Measurements from ENCODE around the gene WDR76.
"Not testable (repeated sequence)": the region's sequence is repeated elsewhere in the genome, so short reads cannot be mapped to it uniquely, and the experiment has no call there.

WDR76 gene

DNA sequence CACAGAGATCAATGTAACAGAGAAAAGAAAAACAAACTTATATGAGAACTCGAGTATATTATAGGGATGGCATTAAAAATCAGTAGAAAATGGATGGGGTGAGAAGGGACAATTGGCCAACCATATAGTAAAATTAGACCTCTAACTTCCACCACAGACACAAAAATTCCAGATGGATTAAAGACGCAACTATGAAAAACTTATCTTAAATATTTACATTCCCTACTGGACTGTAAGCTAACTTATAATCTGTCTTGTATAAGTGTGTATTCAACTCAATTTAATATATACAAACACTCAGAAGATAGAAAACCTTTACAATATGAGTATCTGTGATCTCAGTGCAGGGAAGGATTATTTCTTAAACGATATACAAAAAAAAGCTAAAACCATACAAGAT lies 5.3 kb upstream of the WDR76 start:
- no peak for DNase-seq (ENCODE audit: low read depth in 1 of 2, low spot score in 1 of 2)

DNA sequence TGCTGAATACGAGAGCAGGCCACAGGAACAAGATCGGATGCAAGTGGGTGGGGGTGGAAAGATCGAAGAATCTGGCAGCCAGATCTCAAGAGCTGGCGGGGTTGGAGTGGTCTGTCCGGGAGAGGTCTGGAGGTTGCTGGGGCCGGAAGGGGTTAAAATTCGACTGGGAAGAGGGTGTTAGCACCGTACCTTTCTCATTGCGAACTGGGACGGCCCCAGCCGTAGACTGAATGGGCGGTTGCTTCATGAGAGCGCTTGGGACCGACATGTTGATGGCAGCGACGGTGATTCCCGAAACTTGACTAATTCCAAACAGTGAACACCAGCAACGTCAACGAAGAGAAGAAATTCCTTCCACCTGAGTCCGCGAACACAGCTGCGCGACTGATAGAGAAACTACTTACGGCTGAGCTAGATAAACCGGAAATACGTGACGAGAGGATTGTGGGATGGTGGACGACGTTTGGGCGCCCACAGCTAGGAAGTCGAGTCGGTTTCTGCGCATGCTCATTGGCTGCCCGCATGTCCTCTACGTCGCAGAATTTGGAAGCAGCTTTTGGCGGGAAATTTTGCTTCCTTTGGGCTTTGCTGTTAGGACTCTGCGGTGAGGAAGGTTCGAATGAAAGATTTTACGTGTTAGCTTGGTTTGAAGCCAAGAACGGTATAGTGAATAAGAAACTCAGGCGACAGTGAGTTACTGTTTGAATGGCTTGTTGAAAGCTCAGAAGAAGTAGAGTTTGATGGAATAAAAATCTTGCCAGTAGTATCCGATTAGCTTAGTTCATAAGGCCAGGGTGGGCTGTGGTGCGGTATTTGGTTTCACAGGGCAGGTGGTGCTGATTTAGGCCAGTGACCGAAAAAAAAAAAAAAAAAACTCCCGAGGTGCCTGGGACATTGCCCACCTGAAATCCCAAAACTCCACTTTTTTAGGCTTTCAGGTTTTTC lies 2.2 kb upstream of the WDR76 start, which contains the start of gene MFAP1:
TSS of gene MFAP1 (minus strand) at position 389 of the 945 bp plus-strand sequence. CDS start at position 268, 121 bp downstream.
- DNase-seq (ENCODE audit: low read depth in 1 of 2, low spot score in 1 of 2), result peak; percentile 75 to 79

DNA sequence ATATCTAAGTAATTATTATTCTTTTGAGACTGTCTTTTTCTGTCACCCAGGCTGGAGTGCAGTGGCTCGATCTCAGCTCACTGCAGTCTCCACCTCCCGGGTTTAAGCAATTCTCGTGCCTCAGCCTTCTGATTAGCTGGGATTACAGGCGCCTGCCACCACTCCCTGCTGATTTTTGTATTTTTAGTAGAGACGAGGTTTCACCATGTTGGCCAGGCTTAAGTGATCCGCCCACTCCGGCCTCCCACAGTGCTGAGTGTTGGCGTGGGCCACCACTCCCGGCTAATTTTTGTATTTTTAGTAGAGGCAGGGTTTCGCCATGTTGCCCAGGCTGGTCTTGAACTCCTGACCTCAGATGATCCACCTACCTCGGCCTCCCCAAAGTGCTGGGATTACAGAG lies 1.5 kb upstream of the WDR76 start:
- not testable (repeated sequence) for DNase-seq (ENCODE audit: low read depth in 1 of 2, low spot score in 1 of 2)

DNA sequence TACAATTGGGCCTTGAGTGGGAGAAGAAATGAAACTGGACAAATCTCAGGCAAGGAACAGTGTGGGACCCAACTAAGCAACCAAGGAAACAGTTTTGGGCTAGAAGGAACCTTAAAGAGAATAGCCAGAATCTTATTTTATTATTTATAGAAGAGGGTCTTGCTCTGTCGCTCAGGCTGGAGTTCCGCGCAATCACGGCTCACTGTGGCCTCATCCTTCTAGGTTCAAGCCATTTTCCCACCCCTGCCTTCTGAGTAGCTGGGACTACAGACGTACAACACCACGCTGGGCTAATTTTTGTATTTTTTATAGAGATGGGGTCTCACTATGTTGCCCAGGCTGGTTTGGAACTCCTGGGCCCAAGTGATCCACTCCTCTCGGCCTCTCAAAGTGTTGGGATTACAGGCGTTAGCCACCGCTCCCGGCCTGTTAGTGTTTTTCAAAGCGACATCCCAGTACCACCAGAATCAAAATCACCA lies 734 bp upstream of the WDR76 start:
- DNase-seq (ENCODE audit: low read depth in 1 of 2, low spot score in 1 of 2), result no peak

DNA sequence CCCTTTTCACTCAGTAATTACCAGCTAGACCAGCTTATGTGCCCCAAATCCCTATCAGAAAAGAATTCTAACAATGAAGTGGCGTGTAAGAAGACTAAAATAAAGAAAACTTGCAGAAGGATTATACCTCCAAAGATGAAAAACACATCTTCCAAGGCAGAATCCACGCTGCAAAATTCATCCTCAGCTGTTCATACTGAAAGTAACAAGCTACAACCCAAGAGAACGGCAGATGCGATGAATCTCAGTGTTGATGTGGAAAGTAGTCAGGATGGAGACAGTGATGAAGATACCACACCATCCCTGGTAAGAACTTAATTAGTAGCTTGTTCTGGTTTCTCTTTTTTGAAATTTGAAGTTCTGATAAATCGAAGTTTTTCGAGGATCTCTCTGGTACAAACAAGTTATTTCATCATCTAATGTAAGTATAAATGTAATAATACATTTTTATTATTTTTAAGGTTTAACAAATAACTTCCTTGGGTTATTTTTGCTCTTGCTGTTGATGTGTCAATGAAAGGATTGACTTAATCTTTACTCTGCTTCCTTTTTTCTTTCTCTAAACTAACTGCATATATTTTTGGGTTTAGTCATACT lies 1.4 kb downstream of the WDR76 start:
- DNase-seq (ENCODE audit: low read depth in 1 of 2, low spot score in 1 of 2), result no peak

DNA sequence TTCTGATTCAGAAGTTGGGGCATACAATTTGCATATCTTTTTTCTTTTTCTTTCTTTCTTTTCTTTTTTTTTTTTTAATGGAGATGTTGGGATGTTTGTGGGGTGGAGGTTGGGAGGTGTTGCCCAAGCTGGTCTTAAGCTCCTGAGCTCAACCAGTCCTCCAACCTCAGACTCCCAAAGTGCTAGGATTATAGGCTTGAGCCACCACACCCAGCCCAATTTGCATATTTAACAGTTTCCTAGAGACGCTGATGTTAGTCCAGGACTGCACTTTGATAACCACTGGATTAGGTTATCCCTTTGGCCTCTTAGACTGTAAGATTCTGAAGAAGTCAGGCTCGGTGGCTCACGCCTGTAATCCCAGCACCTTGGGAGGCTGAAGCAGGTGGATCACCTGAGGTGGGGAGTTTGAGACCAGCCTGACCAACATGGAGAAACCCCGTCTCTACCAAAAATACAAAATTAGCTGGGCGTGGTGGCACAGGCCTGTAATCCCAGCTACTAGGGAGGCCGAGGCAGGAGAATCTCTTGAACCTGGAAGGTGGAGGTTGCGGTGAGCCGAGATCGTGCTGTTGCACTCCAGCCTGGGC lies 3.2 kb downstream of the WDR76 start:
- not testable (repeated sequence) for DNase-seq (ENCODE audit: low read depth in 1 of 2, low spot score in 1 of 2)

DNA sequence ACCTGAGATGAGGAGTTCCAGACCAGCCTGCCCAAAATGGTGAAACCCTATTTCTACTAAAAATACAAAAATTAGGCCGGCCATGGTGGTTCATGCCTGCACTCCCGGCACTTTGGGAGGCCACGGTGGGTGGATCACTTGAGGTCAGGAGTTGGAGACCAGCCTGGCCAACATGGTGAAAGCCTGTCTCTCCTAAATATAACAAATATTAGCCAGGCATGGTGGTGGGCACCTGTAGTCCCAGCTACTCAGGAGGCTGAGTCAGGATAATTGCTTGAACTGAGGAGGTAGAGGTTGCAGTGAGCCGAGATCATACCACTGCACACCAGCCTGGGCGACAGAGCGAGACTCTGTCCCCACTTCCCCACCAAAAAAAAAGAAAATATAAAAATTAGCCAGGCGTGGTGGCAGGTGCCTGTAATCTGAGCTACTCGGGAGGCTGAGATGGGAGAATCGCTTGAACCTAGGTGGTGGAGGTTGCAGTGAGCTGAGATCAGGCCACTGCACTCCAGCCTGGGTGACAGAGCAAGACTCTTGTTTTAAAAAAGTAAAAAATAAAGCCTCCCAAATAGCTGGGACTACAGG lies 4.0 kb downstream of the WDR76 start:
- DNase-seq (ENCODE audit: low read depth in 1 of 2, low spot score in 1 of 2), result not testable (repeated sequence)

DNA sequence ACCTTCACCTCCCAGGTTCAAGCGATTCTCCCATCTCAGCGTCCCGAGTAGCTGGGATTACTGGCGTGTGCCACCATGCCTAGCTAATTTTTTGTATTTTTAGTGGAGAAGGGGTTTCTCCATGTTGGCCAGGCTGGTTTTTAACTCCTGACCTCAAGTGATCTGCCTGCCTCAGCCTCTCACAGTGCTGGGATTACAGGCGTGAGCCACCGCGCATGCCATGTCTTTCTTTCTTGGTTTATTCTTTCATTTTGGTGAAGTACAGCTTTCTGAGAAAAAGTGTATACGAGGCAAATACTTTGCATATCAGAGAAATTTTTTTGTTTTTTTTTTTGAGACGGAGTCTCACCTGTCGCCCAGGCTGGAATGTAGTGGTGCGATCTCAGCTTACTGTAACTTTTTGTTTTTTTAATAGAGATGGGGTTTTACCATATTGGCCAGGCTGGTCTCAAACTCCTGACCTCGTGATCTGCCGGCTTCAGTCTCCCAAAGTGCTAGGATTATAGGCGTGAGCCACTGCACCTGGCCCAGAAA lies 4.8 kb downstream of the WDR76 start:
- DNase-seq (ENCODE audit: low read depth in 1 of 2, low spot score in 1 of 2), result not testable (repeated sequence)

DNA sequence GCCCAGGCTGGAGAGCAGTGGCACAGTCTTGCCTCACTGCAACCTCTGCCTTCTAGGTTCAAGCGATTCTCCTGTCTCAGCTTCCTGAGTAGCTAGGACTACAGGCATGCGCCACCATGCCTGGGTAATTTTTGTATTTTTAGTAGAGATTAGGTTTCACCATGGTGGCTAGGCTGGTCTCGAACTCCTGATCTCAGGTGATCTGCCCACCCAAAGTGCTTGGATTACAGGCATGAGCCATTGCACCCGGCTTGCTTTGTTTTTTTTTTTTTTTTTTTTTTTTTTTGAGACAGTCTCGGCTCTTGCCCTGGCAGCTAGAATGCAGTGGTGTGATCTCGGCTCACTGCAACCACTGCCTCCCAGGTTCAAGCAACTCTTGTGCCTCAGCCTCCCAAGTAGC lies 5.7 kb downstream of the WDR76 start:
- DNase-seq (ENCODE audit: low read depth in 1 of 2, low spot score in 1 of 2), result not testable (repeated sequence)

DNA sequence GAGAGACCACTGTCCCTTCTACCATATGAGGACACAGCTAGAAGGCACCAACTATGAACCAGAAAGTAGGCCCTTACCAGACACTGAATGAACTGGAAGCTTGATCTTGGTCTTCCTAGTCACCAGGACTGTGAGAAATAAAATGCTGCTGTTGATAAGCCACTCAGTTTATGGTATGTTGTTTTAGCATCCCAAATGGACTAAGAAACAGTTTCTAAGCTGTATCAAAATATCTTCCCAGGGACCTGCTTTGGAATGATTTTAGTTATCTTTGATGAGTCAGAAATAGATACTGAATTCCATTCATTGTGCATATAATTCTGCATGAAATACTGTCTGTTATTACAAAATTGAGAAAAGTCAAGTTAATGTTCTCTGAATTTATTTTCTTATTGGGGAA lies 18.6 kb downstream of the WDR76 start:
- DNase-seq (ENCODE audit: low read depth in 1 of 2, low spot score in 1 of 2), result no peak

DNA sequence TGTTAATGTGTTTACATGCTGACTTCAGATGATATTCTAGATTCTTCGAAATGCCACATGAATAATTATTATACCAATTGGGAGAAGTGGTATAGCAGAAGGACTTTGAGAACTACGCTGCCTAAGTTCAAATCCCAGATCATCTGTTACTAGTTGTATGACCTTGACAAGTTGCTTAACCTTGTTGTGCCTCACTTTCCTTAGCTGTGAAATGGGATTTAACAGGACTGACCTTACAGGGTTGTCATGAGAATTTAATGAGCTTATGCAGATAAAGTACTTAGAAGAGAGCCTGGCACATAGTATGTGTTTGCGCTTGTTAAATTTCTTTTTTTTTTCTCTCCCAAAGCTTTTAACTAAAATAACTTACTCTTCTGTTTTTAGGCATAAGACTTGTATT lies 24.4 kb downstream of the WDR76 start:
- DNase-seq (ENCODE audit: low read depth in 1 of 2, low spot score in 1 of 2), result no peak

DNA sequence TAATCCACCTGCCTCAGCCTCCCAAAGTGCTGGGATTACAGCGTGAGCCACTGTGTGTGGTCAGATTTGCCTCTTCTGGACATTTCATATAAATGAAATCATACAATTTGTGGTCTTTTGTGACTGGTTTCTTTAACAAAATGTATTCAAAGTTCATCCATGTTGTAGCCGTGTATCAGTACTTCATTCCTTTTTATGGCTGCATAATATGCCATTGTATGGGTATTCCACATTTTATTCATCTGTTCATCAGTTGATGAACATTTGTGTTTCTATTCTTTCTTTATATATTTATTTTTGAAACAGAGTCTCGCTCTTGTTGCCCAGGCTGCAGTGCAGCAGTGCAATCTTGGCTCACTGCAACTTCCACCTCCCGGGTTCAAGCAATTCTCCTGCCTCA lies 25.8 kb downstream of the WDR76 start:
- DNase-seq (ENCODE audit: low read depth in 1 of 2, low spot score in 1 of 2), result no peak

DNA sequence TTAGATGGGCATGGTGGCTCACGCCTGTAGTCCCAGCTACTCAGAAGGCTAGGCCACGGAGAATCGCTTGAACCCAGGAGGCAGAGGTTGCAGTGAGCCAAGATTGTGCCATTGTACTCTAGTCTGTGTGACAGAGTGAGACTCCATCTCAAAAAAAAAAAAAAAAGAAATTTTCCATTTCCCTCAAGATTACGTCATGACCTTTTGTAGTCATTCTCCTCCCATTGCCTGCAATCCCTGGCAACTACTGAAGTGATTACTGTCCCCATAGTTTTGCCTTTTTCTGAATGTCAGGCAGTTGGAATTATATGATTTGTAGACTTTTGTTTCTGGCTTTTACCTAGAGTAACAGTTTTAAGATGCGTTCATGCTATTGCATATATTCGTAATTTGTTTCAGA lies 28.0 kb downstream of the WDR76 start:
- no peak for DNase-seq (ENCODE audit: low read depth in 1 of 2, low spot score in 1 of 2)

DNA sequence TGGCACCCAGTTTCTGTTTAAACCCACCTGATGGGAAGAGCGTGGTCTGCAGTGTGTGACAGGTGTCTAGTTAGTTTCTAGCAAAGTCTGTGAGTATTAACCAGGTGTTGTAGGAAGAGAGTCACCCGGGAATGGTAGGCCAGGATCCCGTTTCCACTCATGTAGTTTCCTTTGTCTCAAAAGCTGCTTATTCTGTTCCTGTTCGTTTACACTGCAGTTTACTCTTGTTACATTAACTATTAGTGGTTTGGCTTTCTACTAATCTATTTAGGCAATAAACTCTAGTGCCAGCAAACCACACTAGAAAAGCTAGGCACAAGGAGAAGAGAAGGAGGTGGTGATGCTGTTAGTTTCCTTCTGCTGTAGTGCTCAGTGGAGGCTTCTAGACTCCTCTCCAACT lies 32.7 kb downstream of the WDR76 start:
- DNase-seq (ENCODE audit: low read depth in 1 of 2, low spot score in 1 of 2), result no peak

DNA sequence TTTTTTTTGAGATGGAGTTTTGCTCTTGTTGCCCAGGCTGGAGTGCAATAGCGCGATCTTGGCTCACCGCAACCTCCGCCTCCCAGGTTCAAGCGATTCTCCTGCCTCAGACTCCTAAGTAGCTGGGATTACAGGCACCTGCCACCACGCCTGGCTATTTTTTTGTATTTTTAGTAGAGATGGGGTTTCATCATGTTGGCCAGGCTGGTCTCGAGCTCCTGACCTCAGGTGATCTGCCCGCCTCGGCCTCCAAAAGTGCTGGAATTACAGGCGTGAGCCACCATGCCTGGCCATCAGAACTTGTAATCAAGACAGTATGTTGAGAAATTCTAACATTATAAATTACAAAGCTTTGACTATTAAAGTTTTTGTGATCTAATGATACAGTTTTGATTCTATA lies 39.8 kb downstream of the WDR76 start:
- DNase-seq (ENCODE audit: low read depth in 1 of 2, low spot score in 1 of 2), result not testable (repeated sequence)

DNA sequence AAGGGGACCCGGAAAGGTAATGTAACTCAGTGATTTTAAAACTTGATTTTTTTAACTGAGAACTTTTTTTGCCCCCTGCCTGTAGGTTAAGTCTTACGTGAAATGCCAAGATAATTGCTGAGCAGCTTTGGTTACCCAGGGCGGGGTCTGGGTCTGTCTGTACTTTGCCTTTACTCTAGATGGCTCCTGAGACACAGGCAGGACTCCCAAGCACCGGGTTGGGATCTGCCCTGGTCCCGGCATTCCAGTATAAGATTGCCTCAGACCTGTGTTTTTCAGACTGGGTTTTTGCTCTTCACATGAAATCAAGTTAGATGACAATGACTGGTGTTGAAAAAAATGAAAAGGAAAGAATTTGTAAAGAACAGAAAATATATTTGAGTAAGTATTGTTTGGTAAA lies 40.3 kb downstream of the WDR76 start:
- DNase-seq (ENCODE audit: low read depth in 1 of 2, low spot score in 1 of 2), result no peak

DNA sequence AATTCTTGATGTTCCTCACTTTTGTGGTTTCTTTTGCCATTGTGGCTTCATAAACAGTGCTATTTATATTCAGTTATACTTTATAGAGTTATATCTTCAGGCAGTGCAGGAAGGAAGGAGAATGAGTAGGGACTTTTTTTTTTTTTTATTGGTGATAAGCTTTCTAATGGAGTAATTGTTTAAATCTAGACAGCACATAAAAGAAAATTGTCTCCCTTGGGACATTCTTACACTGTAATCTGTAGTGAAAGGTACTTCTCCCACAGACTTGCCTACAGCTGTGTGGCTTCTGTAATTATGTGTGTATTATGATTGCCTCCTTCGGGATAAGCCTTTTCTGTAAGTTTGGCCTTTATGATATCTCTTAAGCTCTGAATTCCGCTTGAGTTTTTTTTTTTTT lies 41.6 kb downstream of the WDR76 start:
- no peak for DNase-seq (ENCODE audit: low read depth in 1 of 2, low spot score in 1 of 2)

DNA sequence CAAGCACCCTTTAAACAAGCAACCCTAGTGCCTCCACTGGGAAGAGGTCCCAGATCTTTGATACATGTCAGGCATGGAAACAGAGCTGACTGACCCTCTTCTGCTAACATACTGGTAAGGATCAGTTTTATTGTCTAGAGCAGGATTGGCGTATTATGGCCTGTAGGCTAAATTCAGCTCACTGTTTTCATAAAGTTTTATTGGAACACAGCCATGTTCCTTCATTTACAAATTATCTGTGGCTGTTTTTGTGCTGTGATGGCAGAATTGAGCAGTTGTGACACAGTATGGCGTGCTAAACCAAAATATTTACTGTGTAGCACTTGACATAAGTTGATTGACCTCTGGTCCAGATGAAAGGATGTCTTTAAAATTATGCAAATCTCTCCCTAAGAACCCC lies 45.0 kb downstream of the WDR76 start:
- DNase-seq (ENCODE audit: low read depth in 1 of 2, low spot score in 1 of 2), result no peak

DNA sequence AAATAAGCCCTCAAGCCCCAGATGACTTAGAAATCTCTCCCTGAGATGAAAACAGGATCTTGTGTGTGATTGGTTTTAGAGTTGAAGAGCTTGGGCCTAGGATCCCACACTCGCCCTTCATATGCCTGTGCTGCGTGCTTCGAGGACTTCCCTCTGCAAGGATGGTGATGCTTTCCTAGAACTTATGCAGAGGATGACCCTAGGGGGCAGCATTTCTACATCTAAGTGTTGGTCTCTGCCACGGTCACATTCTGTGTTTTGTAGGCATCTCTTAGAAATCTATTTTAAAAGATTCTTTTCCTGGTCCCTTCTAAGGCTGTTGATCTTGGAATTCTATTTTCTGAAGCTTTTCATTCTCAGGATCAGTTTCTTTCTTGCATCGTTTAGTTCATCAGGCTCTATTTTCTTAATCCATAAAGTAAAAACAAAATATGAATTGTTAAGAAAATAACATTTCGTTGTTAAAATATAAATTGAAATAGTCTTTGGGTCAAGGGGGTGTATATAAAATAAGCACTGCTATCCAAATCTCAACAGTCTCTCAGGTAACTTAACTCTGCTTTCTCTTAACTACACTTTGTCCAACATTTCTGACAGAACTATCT lies 45.7 kb downstream of the WDR76 start:
- no peak for DNase-seq (ENCODE audit: low read depth in 1 of 2, low spot score in 1 of 2)

DNA sequence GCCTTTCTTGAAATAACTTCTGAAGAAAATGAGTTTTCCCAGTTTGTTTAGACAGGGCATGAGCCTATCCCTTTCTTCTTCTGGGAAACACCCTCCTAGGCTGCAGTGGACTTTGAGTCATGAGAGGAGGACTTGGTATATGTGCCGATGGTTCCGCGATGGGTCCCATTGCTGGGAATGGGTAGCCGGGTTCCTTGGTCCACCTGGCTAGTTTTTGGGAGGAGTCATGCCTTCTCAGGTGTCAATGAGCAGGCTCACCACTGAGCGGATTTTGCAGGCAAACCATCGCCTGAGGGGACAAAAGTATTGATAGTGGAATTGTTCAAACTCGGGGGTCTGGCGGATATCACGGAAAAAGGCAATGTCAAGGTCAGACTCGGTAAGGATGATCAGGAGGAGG lies 46.8 kb downstream of the WDR76 start:
- no peak for DNase-seq (ENCODE audit: low read depth in 1 of 2, low spot score in 1 of 2)

DNA sequence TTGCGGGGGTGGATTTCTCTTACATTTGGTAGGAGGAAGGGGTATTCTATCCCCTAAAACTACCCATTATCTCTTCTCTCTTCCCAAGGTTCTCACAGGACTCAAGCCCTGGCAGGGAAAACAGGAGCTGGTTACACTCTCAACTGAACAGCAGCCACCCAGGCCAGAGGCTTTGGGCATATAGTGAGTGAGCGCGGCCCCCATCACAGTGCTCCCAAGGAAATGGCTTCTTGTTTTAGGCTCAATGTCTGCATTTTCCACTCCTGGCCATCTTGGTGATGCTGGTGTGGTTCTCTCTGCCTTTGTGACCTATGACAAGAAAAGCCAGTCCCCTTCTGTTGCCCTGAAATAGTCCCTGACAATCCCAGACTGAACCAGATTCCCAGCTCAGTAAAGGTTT lies 50.1 kb downstream of the WDR76 start:
- no peak for DNase-seq (ENCODE audit: low read depth in 1 of 2, low spot score in 1 of 2)

Measured in stimulated activated CD4-positive, alpha-beta T cell treated with anti-CD3 and anti-CD28 coated beads, Interleukin-15, amount 100 ng/mL, for 1 hour (primary cell).